ENCODE data around the gene THBS2. TPM values are rescaled to one million over a fixed set of nuclear protein-coding genes. Genes with fewer than 3 reads are reported as not detected.

THBS2 gene
- total RNA-seq, 1 donor from 2014 or later = not detected

GRCh38 chr6:169190970-169191369 lies 62.7 kb downstream of the THBS2 start:
- Mint-ChIP-seq H3K27me3 (peaks cover 16% of the 10 kb centered on the region), H3K4me3 (ENCODE audit: low read depth) (no peak overlapping the region), H3K36me3 (ENCODE audit: insufficient read depth) (no peaks in the 10 kb centered on the region), H3K4me1 (ENCODE audit: low read depth) (no peaks in the 10 kb centered on the region), H3K9me3 (ENCODE audit: low read depth) (no peaks in the 10 kb centered on the region), H3K27ac (no peak overlapping the region)
- DNase-seq (ENCODE audit: low spot score, unreplicated experiment) = no peak
- TF ChIP-seq, protein P1, sequence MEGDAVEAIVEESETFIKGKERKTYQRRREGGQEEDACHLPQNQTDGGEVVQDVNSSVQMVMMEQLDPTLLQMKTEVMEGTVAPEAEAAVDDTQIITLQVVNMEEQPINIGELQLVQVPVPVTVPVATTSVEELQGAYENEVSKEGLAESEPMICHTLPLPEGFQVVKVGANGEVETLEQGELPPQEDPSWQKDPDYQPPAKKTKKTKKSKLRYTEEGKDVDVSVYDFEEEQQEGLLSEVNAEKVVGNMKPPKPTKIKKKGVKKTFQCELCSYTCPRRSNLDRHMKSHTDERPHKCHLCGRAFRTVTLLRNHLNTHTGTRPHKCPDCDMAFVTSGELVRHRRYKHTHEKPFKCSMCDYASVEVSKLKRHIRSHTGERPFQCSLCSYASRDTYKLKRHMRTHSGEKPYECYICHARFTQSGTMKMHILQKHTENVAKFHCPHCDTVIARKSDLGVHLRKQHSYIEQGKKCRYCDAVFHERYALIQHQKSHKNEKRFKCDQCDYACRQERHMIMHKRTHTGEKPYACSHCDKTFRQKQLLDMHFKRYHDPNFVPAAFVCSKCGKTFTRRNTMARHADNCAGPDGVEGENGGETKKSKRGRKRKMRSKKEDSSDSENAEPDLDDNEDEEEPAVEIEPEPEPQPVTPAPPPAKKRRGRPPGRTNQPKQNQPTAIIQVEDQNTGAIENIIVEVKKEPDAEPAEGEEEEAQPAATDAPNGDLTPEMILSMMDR (IDR thresholded peaks at IDR 0.05; ENCODE audit: unreplicated experiment) = no peak

DNA sequence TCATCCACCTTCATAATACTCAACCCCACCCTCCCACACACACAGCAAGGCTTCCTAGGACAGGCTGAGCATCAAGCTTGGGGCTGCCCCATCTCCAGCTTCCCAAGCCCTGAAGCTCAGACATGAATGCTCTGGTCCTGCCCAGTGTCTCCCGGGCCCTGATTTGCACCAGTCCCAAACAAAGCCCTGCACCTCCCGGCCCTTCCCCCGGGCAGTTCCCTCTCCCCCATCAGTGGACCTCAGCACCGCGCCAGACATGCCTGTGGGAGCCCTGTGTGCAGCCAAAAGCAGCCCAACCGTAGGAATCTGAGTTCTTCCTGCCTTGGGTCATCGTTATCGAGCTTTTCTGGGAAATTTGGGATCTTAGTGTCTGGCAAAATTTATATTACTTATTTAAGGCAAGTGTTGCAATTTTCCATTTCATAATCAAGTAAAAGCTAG lies 63.5 kb downstream of the THBS2 start:
- no peak for DNase-seq (ENCODE audit: low spot score, unreplicated experiment)
- no peak overlapping the region for H3K27ac Mint-ChIP-seq
- no peak overlapping the region for H3K4me3 Mint-ChIP-seq (ENCODE audit: low read depth)
- H3K36me3 Mint-ChIP-seq (ENCODE audit: insufficient read depth) = no peaks in the 10 kb centered on the region
- TF ChIP-seq, protein P1 (IDR thresholded peaks at IDR 0.05; ENCODE audit: unreplicated experiment) = no peak
- peaks cover 16% of the 10 kb centered on the region for H3K27me3 Mint-ChIP-seq
- H3K4me1 Mint-ChIP-seq (ENCODE audit: low read depth) = no peaks in the 10 kb centered on the region
- no peaks in the 10 kb centered on the region for H3K9me3 Mint-ChIP-seq (ENCODE audit: low read depth)

DNA sequence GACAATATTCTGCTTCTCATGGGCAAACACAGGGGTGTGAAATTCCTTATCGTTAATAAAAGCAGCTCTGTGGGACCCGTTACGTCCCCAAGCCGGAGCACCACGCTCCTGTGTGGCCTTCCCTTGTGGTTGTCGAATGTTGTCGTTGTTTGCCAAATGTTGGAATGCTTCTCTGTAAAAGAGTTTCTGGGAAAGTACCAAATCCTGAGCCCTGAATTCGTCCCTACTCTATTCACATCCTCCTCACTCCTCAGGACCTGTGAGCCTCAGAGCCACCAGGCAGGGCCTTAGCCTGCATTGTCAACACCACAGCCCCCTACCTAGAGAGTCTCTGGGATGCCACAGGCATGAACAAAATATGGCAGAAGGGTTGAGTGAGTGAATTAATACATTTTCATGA lies 64.0 kb downstream of the THBS2 start:
- no peak overlapping the region for H3K27ac Mint-ChIP-seq
- no peaks in the 10 kb centered on the region for H3K9me3 Mint-ChIP-seq (ENCODE audit: low read depth)
- H3K4me3 Mint-ChIP-seq (ENCODE audit: low read depth) = no peak overlapping the region
- no peaks in the 10 kb centered on the region for H3K4me1 Mint-ChIP-seq (ENCODE audit: low read depth)
- TF ChIP-seq, protein P1 (IDR thresholded peaks at IDR 0.05; ENCODE audit: unreplicated experiment) = no peak
- DNase-seq (ENCODE audit: low spot score, unreplicated experiment) = no peak
- no peaks in the 10 kb centered on the region for H3K36me3 Mint-ChIP-seq (ENCODE audit: insufficient read depth)
- H3K27me3 Mint-ChIP-seq = peaks cover 16% of the 10 kb centered on the region

DNA sequence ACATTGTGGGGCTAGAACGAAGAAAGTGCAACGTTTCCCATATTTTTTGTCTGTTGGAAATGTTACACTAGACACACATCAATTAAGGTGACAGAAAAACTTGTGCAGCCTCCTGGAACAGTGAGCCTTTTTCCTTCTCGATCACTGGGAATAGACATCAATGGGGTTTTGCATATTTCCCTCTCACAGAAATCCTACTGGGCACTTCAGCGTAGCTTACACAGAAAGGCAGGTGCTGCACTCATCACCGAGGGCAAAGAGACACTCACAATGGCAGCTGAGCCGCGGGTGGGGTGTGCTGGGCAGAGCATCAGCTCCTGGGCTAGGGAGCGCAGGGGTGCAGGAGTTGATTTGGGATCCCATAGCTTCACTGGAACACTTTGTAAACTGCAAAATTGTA lies 64.5 kb downstream of the THBS2 start:
- no peaks in the 10 kb centered on the region for H3K36me3 Mint-ChIP-seq (ENCODE audit: insufficient read depth)
- H3K9me3 Mint-ChIP-seq (ENCODE audit: low read depth) = no peaks in the 10 kb centered on the region
- peaks cover 16% of the 10 kb centered on the region for H3K27me3 Mint-ChIP-seq
- TF ChIP-seq, protein P1 (IDR thresholded peaks at IDR 0.05; ENCODE audit: unreplicated experiment) = no peak
- no peak overlapping the region for H3K4me3 Mint-ChIP-seq (ENCODE audit: low read depth)
- H3K27ac Mint-ChIP-seq = no peak overlapping the region
- H3K4me1 Mint-ChIP-seq (ENCODE audit: low read depth) = no peaks in the 10 kb centered on the region
- DNase-seq (ENCODE audit: low spot score, unreplicated experiment) = no peak

- H3K27ac Mint-ChIP-seq = no peak overlapping the region
- peaks cover 12% of the 10 kb centered on the region for H3K27me3 Mint-ChIP-seq
- no peaks in the 10 kb centered on the region for H3K36me3 Mint-ChIP-seq (ENCODE audit: insufficient read depth)
- H3K9me3 Mint-ChIP-seq (ENCODE audit: low read depth) = no peaks in the 10 kb centered on the region
- TF ChIP-seq, protein P1 (IDR thresholded peaks at IDR 0.05; ENCODE audit: unreplicated experiment) = no peak
- no peak for DNase-seq (ENCODE audit: low spot score, unreplicated experiment)
- no peak overlapping the region for H3K4me3 Mint-ChIP-seq (ENCODE audit: low read depth)
- H3K4me1 Mint-ChIP-seq (ENCODE audit: low read depth) = no peaks in the 10 kb centered on the region
Observed at GRCh38 chr6:169188475-169188874, 65.2 kb downstream of the THBS2 start.

Measured in progenitor cell of endocrine pancreas (in vitro differentiated cells).